Urinary bladder (tissue), 2 donors: Measurements from ENCODE around the gene AKR1D1. TPM values are rescaled to one million over a fixed set of nuclear protein-coding genes. Genes with fewer than 3 reads are reported as not detected.

ENCODE experiments used
- polyA plus RNA-seq: library from polyadenylated mRNA; stranded (reverse); fragments of 200-250 nt; gene quantifications from one replicate; pipeline ENCODE4 v1.2.3, GENCODE V29; 2013
- small RNA-seq: library from RNA; depleted of rRNA; stranded (forward); fragments of <200 nt; gene quantifications from one replicate; pipeline ENCODE3, GENCODE V24; 2014
- total RNA-seq: library from RNA; depleted of rRNA; stranded (reverse); fragments of >200 nt; gene quantifications from one replicate; pipeline ENCODE4 v1.2.3, GENCODE V29; 2014
- donor health status: healthy.

AKR1D1 gene
- total and polyA plus RNA-seq, 2 donors = not detected

Small RNA genes within 50 kb of the gene (small RNA-seq; reads per million reads assigned to genes)
- gene AC024082.2 (not detected), gene RN7SKP223 (not detected)

Other genes with a start within 250 kb of the AKR1D1 start
- 13.3 TPM for gene DGKI, start 229.5 kb upstream of the AKR1D1 start, total RNA-seq
- 1.8 TPM for gene DGKI, start 229.5 kb upstream of the AKR1D1 start, polyA plus RNA-seq
- 31.5 TPM for gene CREB3L2, start 74.4 kb upstream of the AKR1D1 start, total RNA-seq
- 20.7 TPM for gene CREB3L2, start 74.4 kb upstream of the AKR1D1 start, polyA plus RNA-seq